ENCODE measurements around the gene FBXW8.

FBXW8 gene

GRCh38 chr12:116931665-116932064 is 20.9 kb downstream of the FBXW8 start:
- DNase-seq (ENCODE audit: low read depth) = no peak
- TF ChIP-seq CTCF (IDR thresholded peaks at IDR 0.05; ENCODE audit: insufficient read depth, low read depth, low read length, missing control alignments) = no peak

GRCh38 chr12:116933091-116933490 is 22.3 kb downstream of the FBXW8 start:
- DNase-seq (ENCODE audit: low read depth) = no peak
- H3K4me3 ChIP-seq (ENCODE audit: low read depth, low read length) = no peak overlapping the region
- TF ChIP-seq CTCF (IDR thresholded peaks at IDR 0.05; ENCODE audit: insufficient read depth, low read depth, low read length, missing control alignments) = no peak

More at GRCh38 chr12:116931665-116932064, 20.9 kb downstream of the FBXW8 start:
- no peak overlapping the region for H3K4me3 ChIP-seq (ENCODE audit: low read depth, low read length)

- no peak overlapping the region for H3K4me3 ChIP-seq (ENCODE audit: low read depth, low read length)
- DNase-seq (ENCODE audit: low read depth) = no peak
- TF ChIP-seq CTCF (IDR thresholded peaks at IDR 0.05; ENCODE audit: insufficient read depth, low read depth, low read length, missing control alignments) = no peak
Observed at GRCh38 chr12:116933512-116934246, 22.9 kb downstream of the FBXW8 start.

GRCh38 chr12:116934908-116935705 is 24.4 kb downstream of the FBXW8 start:
- H3K4me3 ChIP-seq (ENCODE audit: low read depth, low read length) = no peak overlapping the region
- DNase-seq (ENCODE audit: low read depth) = no peak
- TF ChIP-seq CTCF (IDR thresholded peaks at IDR 0.05; ENCODE audit: insufficient read depth, low read depth, low read length, missing control alignments) = no peak

- no peak for DNase-seq (ENCODE audit: low read depth)
- H3K4me3 ChIP-seq (ENCODE audit: low read depth, low read length) = no peak overlapping the region
- TF ChIP-seq CTCF (IDR thresholded peaks at IDR 0.05; ENCODE audit: insufficient read depth, low read depth, low read length, missing control alignments) = no peak
Observed at GRCh38 chr12:116937640-116938039, 26.9 kb downstream of the FBXW8 start.

- DNase-seq (ENCODE audit: low read depth) = no peak
- H3K4me3 ChIP-seq (ENCODE audit: low read depth, low read length) = no peak overlapping the region
- TF ChIP-seq CTCF (IDR thresholded peaks at IDR 0.05; ENCODE audit: insufficient read depth, low read depth, low read length, missing control alignments) = no peak
Observed at GRCh38 chr12:116939734-116940133, 29.0 kb downstream of the FBXW8 start.

Measured in GM12865 (cell line).